HG02763 (cell line): ENCODE results near the gene FAM114A2.

Experiments used
- ATAC-seq: cut with Tn5 transposase; IDR thresholded peaks from one replicate; pipeline ENCODE4 v1.9.1; 2021; ENCODE audit warnings: mild to moderate bottlenecking, moderate library complexity; ENCODE audit not compliant: unreplicated experiment

Gene FAM114A2

DNA sequence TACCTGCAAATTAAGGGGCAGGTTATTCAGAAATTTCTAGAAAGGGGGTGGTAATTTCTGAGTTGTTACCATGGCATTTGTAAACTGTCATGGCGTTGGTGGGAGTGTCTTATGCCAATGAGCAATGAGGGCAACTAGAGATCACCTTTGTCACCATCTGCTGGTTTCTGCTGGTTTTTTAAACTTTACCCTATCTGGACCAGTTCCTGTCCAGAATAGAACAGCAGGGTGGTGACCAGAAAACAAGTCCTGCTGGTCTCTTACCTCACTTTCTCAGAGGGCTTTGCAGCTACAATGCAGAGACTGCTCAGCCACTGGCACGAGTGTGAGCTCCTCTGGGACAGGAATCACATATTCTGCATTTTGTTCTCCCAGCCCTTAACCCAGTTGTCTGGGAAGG is 51.4 kb downstream of the FAM114A2 start:
- ATAC-seq, result no peak

DNA sequence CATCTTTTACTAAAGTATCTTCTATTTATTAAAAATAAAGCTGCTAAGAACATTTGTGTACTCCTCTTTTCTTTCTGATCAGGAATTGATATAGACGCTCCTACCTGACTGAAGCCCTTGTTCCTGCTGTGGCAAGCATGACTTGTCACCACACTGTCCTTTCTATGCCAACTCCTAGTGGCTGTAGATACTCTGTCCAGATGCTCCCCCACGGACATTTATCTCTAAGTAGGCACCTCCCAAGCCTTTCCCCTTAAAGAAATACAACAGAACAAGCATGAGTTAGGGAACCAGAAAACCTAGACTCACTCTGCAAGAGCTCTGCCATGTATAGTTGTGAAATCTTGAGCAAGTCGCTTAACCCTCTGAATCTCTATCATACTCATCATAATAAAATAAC is 53.2 kb downstream of the FAM114A2 start:
- ATAC-seq, result no peak

DNA sequence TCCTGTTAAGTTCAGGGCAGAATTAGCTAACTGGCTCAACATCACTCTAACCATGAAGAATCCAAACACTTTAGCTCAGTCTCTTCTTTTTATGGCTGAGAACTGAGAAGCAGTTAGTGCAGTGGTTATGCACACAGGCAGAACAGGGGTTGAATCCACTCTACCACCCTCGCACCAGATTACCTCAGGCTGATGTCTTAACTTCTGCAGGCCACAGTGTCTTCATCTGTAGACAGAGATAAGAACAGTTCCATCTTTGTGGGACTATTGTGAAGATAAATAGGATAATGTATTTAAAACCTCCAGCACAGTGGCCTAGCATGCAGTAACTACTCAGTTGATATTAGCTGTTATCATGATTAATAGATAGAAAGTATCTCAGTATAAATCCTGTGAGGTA is 54.8 kb downstream of the FAM114A2 start:
- ATAC-seq, result no peak

DNA sequence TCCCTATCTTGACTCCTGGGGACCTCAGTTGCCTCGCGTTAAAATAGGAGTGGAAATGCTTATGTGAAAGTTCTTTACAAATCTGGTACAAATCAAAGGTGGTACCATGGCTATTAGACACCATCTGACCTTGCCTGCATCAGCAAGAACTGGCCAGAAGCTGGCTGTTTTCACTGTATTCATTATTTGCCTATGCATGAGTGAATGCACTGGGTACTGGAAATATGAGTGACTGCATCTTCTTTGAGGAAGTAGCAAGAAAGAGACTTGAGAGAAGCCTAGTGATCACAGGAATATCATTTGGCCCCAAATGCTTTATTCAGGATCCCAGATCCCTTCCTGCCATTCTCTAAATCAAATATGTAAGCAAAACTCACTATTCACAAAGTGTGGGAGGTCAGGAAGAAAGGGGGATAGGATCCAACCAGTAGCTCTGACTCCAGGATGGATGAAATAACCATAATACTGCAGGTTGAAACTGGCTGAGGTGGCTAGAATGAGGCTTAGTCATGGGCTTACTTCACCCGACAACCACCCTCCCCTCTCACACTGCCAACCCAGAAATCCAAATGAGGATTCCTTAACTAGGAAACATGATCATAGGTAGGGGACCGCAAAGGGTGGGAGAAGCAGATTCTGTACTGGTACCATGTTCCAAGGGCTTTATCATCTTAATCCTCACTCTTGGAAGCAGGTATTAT is 56.7 kb downstream of the FAM114A2 start:
- no peak for ATAC-seq

DNA sequence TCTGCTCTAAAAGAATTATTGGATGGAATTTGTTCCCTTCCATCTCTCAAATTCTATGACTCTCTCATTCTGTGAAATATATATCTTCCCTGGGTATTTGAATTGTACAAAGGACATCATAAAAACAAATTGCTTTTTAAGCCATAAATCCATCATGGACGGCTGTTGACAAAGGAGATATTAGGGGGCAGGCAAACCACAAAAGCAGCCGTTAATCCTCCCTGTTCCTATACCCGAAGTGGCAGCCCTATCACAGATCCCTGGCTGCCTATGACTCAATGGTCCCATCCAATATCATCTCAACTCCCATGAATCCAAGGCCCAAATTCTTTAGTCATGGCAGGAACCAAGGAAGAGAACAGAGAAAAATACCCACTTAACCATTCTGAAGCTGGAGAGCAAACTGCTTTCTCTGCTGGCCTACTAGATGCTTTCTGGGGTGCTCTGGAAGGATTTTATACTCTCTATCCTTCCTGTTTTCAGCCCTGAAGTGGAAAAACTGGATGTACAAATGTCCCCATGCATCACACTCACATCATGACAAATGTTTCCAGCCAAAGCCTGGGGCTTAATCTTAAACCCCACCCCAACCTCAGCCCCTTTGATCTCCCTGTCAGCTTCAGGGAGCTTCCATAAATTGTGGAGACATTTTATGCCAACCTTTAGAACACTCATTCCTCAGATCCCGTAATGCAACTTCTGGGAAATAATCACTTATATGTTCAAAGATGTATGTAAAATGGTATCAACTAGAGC is 59.5 kb downstream of the FAM114A2 start:
- ATAC-seq, result no peak

DNA sequence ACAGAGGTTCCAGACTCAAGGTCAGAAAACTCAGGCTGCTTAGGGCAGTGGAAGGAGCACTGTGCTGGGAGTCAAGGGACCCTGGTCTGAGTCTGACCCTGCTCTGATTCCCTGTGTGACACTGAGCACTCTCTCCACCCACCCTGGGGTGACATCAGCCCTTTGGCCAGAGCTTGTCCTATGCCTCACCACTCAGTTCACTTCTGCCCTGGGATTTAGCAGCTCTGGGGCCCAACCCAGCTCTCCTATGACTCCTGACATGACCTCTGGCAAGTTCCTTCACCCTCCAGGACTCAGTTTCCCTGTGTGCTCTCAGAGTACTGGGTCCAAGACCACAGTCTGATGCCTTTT is 63.9 kb downstream of the FAM114A2 start:
- no peak for ATAC-seq

DNA sequence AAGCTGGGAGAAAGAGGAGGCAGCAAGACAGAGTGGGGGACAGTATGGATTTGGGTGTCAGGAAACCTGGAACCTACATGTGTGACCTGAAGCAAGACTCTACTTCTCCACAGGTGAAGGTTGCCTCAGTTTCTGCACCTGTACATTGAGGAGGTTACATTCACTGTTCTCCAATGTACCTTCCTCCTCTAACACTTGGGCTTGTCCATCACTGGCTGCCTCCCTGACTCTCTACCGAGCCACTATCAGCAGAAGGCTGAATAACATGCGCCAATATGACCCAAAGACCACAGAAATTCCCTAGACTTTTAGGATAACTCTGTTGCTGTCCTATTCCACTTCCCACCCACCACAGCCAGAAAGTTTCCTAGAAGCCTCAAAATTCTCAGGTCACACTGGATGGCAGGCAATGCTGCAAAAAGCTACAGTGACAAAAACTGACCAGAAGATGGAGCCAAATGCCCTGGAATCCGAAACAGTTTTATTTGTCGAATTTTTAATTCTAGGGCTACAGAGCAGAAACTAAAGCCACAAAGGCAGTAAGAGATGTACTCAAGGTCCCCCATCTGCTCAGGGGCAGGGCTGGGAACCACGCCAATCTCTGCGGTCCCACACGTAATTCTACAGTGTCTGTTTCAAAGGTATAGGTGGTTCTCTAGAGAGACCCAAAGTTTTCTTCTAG is 64.4 kb downstream of the FAM114A2 start:
- no peak for ATAC-seq

DNA sequence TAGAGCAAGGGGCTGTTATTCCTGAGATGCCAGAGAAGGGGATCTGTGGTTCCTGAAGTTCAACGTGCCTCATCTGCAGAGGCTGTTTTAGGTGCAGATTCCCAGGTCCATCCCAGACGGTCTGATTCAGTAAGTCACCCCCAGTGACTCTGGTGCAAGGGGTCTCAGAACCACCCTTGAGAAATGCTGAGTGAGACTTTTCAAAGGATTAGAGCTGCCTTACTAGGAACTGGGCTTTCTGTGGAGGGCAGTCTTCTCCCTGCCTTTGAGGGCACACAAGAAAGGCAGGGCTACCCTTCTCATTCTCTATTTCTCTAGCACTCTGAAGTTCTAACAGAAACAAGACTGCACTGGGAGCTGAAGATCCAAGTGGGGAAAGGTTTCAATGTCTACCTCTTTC is 66.5 kb downstream of the FAM114A2 start:
- no peak for ATAC-seq

DNA sequence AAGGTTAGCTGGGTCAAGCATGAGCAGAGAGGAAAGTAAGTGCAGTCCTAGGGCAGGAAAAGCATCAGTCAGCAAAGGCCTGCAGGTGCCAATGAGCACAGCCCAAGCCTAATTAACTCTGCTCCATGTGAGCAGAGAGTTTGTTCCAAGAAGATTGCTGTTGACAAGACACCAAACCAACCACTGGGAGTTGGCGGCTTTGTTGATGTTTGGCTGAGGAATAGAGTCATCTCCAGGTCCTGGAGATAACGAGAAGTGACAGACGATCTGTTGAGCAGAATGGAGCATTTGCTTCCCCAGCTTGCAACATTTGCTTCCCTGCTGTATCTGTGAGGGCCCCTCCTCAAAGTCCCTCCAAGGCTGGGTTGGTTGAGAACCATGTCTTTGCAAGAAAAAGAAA is 68.2 kb downstream of the FAM114A2 start:
- ATAC-seq, result no peak

DNA sequence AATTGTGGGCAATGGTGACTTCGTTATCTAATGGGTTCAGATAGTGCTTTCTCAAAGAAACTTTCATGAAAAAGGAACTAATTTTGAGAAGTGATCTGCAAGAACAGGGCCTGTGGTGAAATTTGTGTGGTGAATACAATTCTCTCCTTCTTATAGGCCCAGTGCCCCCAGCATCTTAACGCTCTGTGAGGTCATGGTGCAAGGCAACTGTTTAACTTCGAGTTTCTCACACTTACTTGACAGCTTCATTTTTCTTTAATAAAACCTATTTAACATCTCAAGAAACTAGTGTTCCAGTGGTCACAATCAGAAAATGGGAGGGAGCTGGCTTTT is 69.2 kb downstream of the FAM114A2 start:
- no peak for ATAC-seq

DNA sequence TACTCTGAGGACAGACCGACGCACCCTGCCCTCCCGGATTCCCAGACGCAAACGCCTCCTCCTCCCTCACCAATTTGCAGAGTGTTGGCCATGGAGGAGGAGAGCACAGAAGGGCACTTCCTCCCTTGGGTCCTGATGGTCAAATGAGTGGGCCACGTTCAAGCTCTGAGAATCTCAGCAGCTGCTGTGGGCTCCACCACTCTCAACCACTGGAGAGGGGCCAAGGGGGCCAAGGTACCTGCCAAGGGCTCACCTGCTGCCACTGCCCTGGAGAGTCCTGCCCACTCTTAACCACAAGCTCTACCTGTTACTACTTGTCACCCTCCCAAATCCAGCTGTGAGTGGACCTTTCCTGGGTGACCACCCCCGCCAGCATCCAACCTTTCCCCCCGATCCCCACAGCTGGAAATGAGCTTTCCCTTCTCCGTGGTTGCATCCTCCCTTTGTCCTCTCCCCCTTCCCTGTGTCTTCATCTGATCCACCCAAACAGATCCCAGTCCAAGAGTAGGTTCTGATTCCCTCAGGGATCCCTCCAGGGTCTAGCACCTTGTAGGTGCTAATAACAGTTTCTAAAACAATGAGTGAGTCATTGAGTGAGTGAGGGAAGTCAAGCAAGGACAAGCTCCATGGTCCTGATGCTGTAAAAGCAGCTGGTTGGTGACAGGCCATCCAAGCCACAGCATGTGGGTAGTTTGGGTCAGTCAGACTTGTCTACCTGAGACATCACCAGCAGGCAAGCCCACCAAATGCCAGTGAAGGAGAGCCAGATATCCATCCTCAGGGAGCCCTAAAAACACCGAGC is 69.7 kb downstream of the FAM114A2 start:
- ATAC-seq, result no peak

DNA sequence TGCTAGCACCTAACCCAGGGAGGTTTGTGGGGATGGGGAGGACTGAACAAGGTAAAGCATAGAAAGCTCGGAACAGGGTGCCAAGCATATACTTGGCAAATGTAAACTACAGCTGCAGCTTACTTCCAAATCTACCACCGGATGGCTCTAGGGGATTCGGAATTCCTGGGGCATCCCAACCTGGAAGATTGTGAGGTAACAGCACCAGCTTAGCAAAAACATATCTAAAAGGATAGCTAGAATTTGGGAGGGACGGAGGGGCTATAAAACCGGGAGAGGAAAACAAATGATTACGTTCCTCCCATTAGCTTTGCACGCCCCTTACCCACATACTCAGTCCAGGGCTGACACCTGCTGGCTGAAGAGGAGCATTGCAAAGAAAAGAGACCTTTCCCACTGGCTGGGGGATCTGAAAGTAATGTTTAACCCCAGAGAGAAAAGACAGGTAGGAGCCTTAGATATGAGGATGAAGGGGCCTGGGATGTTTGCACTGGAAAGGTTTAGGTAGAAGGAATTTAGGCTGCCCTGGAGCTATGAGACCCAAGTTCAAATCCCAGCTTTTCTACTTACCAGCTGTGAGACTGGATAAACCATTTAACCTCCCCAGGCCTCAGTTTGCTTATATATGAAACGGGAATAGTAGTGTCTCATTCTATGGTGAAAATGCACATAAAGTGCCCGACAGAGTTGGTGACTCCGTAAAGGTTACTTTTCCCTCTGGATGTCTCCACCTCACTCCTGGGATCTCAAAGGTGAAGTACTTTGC is 73.6 kb downstream of the FAM114A2 start:
- peak; percentile 73 for ATAC-seq

DNA sequence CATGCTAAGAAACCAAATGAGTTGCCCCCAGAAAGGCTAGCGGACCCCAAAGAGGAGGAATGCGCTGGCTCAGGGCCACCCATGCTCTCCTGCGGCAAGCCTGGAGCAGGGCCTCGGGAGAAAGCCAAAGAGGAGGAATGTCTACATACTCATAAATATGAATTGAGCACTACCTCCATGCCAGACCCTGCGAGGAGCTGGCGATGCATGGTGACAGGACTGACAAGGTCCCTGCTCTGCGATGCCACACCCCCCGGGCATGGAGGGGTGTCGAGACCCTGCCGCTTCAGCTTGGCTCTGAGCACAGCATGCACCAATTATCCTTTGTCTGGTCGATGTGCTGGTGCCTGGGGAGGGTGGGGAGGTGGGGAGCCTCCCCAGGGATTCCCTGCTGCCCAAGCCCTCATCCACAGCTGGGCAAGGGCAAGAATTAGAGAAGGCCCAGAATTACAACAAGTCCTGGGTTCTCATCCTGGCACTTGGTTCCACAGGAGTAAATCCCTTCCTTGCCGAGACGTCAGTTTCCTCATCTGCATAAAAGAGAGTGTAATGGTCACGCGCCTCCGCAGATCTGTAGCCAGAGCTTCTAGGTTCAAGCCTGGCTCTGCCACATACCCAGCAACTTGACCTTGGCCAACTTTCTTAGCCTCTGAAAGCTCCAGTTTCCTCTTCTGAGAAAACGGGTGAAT is 74.4 kb downstream of the FAM114A2 start:
- ATAC-seq, result no peak

DNA sequence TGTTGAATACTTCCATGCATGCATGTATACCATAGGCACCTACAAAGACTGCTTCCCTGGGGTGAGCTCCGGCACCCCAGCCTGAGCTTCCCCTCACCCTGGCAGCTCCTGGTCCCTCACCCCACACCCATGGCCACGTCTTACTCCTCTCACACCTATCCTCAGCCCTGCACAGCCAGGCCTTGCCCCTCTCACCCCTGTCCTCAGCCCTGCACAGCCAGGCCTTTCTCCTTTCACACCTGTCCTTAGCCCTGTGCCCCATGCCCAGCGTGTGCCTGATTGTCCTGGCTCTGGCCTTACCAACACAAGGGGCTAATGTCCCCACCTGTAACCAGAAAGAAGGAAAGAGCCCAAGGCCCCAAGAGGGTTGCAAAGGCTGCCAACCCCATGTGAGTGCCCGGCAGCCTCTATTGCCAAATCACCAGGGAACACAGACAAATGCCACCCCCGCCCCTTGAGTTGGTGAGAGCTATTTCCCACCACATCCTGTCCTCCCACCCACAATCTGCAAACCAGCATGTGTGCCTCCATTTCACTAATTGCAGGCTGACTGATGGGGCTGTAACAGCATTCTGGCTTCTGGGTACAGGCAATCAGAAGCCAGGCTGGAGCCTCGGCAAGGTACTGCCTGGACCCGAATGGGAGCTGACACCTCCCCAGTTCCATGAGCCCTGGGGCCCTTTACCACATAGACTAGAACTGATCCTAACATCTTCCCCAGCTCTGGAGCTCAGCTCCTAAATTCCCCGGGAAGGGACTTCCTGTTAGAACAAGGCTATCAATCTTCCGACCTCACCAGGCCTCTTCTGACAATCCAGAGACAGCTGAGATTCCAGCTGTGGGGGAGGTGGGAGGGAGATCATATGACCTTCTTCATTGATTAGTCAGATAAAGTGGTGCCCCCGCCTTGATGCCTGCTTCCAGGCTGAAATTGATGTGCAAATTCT is 78.2 kb downstream of the FAM114A2 start:
- ATAC-seq, result no peak

DNA sequence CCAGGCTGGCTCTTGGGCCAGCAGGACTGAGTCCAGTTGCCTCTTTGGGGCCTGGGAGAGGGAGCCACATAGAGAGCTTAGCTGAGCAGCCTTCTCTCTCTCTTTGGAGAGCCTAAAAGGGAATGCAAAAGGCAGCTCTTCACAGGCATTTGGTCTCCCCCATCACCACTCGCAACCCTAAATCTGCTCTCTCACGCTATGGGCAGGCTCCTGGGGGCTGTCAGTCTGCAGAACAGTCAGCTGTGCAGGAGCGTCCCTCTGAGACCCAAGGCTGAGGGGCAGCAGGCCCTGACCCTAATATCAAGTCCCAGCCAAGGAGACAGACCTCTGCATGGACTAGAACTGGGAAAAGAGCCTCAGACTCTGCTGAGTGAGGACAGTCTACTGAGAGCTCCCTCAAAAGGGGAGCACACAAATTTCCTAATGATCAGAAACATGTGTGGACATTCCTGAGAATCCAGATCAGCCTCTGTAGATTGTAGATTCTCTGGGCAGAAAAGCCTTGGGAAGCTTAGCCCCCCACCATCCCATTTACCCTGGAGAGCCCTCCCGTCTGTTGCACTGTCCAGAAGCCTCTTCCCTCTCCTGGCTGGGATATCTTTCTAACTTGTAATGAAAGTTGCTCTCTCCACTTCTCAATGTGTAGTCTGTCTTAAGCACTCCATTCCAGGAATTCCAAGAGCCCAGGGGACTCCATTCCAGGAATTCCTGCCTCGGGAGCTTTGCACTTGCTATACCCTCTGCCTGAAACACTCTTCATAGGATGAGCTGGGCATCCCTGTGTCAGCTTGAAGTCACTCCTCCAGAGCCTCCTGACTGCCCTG is 79.4 kb downstream of the FAM114A2 start:
- ATAC-seq, result no peak

DNA sequence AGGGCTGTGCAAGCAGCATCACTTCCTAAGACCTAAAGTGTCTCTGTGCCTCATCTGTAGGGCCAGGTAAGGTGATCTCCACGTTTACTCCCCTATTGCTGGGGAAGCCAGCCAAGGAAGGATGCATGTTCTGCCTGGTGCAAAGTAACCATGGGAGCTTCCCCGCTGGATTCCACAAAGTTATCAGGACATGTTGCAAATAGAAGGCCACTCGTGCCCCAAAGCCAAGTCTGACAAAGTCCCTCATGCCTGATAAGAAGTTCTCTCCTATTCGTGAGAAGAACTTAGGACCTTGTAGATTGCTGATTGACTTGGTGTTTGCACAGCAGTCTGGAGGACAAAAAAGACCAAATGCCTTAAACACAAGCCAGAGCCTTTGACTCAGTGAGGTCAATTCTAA is 81.5 kb downstream of the FAM114A2 start:
- no peak for ATAC-seq

DNA sequence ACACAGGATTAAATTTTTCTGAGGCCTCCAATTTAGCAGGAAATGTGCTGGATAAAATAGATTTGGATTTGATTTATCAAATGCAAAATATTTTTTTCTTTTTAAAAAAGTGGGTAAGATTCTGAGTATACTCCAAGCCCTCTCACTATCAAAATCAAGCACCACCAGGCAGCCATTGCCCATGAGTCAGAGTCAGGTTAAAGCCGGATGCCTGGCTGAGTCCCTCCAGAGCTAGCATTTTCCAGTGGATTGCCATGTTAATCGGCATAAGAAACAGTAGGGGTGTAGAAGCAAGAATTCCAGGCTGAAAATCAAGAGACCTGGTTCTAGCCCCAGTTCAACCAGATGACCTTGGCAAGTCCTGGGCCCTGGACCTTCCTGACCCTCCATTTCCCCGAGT is 85.3 kb downstream of the FAM114A2 start:
- no peak for ATAC-seq

DNA sequence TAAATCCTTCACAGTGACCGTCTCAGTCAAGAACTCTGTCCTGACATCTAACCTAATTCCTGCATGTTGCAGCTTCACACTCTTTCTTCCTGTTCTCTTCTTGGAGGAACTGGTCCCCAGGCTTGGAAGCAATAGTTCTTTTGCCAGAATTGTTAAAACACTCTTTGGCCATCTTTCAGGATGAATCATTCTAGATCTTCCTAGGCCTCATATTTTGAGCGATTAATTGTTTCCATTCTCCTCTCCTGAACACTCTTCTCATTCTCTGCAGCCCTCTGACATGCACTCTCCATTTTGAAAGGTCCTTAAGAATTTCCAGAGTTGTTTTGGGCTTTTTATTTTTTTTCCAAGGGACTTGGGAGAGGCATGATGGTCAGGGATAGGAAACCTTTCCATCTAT is 85.8 kb downstream of the FAM114A2 start:
- no peak for ATAC-seq
